HG03025 (cell line): ENCODE data around the gene CSTPP1.
"Not testable (repeated sequence)": the region's sequence is repeated elsewhere in the genome, so short reads cannot be mapped to it uniquely, and the experiment has no call there.

ENCODE experiments used
- ATAC-seq: cut with Tn5 transposase; IDR thresholded peaks from one replicate; pipeline ENCODE4 v1.9.1; 2021; ENCODE audit warnings: mild to moderate bottlenecking, moderate library complexity; ENCODE audit not compliant: unreplicated experiment, low FRiP score

CSTPP1 gene

GRCh38 chr11:47078751-47079521 lies 142.4 kb downstream of the CSTPP1 start:
- ATAC-seq: no peak

DNA sequence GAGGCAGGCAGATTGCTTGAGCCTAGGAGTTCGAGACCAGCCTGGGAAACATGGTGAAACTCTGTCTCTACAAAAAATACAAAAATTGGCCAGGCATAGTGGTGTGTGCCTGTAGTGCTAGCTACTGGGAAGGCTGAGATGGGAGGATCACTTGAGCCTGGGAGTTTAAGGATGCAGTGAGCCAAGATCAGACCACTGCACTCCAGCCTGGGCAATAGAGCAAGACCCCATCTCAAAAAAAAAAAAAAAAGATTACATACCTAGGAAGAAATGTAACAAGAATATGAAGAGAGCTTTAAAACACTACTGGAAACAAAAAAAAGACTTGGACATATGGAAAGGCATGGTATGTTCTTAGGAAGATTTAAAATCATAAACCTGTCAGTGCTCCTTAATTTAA lies 144.2 kb downstream of the CSTPP1 start:
- not testable (repeated sequence) for ATAC-seq

- no peak for ATAC-seq
Measured at GRCh38 chr11:47083913-47084312, 147.4 kb downstream of the CSTPP1 start.

- no peak for ATAC-seq
Measured at GRCh38 chr11:47087801-47088200, 151.2 kb downstream of the CSTPP1 start.

GRCh38 chr11:47093541-47093940 lies 157.0 kb downstream of the CSTPP1 start:
- ATAC-seq: no peak

DNA sequence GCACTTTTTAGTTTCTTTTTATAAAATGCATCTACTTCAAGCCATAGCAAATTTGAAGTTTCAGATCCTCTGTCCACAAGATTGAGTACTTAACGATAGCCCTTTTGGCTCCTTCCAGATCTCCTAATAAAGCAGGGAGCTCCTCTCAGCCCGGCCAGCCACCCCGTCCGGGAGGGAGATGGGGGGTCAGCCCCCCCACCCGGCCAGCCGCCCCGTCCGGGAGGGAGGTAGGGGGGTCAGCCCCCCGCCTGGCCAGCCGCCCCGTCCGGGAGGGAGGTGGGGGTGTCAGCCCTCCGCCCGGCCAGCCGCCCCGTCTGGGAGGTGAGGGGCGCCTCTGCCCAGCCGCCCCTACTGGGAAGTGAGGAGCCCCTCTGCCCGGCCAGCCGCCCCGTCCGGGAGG lies 160.3 kb downstream of the CSTPP1 start:
- not testable (repeated sequence) for ATAC-seq

DNA sequence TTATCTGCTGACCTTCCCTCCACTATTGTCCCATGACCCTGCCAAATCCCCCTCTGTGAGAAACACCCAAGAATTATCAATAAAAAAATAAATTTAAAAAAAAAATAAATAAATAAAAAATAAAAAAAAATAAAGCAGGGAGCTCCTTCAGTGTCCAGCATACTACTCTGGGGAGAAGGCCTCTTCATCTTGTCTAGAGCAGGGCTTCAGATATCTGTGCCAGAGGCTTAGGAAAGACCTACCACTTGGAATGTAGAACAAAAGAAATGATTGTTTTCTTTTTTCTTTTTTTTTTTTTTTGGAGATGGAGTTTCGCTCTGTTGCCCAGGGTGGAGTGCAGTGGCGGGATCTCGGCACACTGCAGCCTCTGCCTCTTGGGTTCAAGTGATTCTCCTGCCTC lies 161.7 kb downstream of the CSTPP1 start:
- not testable (repeated sequence) for ATAC-seq

DNA sequence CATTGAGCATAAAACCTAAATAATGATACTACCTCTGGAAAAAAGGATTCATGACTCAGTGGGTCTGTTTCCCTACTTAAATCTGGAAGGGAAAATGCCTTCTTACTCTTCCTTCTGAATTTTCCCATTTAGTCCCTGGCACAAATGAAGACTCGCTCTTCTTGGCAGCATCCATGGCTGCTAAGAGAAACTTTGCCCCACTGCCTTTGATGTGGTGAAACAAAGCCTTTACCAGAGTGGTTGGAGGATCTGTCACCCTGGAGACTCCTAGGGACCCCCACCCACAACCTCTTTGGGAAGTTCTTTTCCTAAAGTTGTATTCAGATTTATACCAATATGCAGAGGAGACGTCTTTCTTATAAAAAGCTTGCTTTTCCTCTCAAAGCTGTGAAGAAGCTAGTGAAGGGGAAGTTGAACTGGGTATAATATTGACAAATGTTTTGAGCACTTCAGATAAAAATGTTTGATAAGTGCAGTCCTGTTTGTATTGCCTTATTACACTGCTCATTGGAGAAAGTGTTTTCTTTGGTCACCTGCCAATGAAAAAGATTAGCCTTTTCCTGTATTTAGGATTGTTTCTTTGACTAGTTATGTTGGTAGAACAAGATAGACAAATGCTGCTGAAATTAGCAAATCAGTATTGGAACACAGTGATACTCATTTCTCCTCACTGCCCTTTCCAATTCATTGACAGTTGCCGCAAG lies 162.8 kb downstream of the CSTPP1 start:
- no peak for ATAC-seq

DNA sequence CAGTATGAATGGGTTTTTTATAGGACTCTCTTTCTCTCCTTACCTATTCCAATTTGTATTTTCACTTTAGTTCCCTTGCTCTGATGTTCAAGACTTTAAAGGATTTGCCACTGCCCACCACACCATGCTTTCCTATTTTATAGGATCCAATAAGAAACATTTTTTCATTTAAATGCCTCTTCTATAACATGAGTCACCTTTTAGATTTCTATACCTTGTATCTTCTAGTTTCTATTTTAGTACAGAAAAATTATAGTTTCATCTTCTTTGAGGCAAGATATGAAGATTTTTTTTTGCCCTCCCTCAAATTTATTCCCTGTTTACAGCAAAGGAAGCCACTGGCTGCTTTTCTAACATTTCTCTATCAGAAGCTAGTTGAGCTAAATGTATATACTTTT lies 163.4 kb downstream of the CSTPP1 start:
- no peak for ATAC-seq

DNA sequence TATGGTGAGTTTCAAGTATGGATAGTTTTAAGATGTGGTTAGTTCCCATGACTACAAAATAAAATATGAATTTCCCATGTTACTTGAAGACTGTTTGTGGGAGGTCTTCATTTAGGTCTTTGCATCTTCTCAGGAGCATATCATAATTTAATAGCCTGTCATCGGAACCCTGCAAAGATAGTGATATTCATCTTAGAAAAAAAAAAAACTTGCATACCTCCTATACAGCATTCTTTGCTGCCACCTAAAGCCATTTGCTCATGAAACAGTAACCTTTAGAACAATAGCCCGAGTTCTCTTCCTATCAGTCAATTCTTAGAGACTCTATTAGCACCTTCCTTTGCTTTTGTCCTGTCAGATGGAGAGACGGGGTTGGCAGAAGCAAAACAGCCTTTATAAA lies 164.8 kb downstream of the CSTPP1 start:
- ATAC-seq: no peak

DNA sequence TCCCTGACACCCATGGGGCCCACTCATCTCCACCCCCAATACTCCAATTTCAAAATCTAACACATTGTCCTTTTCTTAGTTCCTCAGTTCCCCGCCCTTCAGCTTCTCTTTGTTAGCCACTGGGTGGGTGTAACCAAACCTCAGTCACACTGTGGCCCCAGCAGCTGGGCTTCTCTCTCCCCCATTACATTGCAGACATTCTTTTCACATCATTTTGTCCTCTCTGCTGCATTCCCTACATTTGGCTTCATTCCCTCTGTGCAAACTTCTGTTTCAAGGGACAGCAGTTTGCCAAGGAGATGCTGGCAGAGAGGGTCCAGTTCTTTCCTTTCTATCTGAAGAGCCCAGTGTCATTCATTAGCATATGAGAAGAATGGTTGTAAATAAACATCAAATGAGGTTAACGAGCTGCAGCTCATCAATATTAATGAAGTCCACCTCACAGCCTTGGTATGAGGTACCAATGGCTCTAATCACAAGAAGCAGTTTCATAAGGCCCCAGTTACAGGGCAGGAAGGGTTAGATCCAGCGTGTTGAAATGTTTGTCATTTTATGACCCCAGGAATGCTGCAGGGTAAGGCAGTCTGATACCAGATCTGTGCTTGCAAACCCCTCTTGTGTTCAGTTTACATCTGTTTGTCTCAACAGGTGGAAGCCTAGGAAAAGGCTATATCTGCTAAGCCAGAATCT lies 167.8 kb downstream of the CSTPP1 start:
- ATAC-seq: no peak

DNA sequence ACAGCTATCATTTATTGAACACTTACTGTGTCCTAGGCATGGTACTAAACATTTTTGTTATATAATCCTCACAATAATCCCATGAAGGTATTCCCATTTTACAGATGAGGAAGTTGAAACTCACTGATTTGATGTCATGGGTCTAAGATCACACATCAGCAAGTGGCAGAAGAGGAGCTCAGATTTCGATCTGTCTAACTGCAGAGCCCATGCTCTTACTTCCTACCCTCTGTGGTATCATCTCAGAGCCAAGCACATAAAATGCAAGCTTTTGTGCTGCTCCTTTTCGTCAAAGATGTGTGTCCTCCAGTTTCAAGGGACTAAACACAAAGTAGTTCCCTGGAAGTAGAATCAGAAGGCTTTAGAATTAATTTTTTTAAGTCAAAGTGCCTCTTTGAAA lies 169.0 kb downstream of the CSTPP1 start:
- no peak for ATAC-seq

GRCh38 chr11:47105974-47106373 lies 169.4 kb downstream of the CSTPP1 start:
- ATAC-seq: no peak

DNA sequence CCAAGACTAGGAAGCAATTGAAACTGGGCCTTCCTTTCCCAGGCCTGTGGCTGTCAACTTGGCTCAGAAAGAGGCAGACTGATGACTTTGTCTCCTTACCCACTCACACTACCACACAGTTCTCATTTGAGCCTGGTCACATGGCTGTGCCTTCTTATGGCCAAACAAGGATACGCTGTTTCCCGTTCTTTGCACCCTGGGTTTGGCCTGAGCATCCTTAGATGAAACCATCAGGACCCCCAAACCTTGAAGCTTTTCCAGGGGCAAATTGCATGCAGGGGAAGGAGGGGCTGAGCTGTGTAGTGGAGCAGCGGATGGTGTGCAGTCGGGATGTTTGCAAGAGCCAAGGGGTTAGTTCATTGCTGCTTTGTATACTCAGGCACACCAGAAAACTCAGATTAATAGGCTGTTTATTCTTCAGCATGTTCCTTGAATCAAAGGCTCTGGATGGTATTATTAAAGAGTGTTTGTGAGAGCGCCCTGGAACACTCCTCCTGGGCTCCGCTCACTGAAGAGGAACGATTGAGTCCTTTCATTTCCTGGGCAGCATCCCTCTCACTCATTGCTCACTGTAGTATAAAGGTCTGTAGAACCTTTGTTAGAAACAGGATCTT lies 170.3 kb downstream of the CSTPP1 start:
- ATAC-seq: no peak

- ATAC-seq: no peak
Measured at GRCh38 chr11:47107744-47108143, 171.2 kb downstream of the CSTPP1 start.

- no peak for ATAC-seq
Measured at GRCh38 chr11:47108214-47108613, 171.7 kb downstream of the CSTPP1 start.

GRCh38 chr11:47109051-47109726 lies 172.6 kb downstream of the CSTPP1 start:
- no peak for ATAC-seq

DNA sequence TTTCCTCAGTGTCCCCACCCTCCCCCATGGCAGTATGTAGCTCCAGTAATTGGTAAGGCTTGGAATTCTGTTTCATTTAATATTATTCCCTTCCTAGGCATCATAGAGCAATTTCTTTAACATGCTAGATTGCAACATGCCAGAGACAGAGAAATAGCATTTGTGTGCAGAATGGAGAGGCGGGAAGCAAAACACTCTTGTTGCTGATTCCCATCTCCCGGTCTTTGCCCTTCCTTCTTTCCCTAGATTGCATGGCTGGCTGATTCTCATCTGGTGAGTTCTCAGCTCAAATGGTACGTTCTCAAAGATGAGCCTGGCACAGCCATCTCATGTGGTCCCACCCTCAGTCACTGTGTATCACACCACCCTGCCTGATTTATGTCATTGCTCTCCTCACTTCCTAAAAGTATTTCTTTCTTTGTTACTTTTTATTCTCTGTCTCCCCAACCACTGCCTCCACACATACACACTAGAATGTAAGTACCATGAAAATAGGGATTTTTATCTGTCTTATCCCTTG lies 173.2 kb downstream of the CSTPP1 start:
- ATAC-seq: no peak

GRCh38 chr11:47111318-47111804 lies 174.8 kb downstream of the CSTPP1 start:
- ATAC-seq: peak; percentile 71

GRCh38 chr11:47112941-47113340 lies 176.4 kb downstream of the CSTPP1 start:
- not testable (repeated sequence) for ATAC-seq
